NOMO-1 treated with dmso at 0.1 percent for 144 hours (cell line): ENCODE data around the gene SLC35B3.
"Not testable (repeated sequence)": the region's sequence is repeated elsewhere in the genome, so short reads cannot be mapped to it uniquely, and the experiment has no call there.

Source experiments
- DNase-seq: peaks from one replicate; lab custom pipeline; 2025; ENCODE audit not compliant: unreplicated experiment; lab: John Stamatoyannopoulos, UW

SLC35B3 gene

DNA sequence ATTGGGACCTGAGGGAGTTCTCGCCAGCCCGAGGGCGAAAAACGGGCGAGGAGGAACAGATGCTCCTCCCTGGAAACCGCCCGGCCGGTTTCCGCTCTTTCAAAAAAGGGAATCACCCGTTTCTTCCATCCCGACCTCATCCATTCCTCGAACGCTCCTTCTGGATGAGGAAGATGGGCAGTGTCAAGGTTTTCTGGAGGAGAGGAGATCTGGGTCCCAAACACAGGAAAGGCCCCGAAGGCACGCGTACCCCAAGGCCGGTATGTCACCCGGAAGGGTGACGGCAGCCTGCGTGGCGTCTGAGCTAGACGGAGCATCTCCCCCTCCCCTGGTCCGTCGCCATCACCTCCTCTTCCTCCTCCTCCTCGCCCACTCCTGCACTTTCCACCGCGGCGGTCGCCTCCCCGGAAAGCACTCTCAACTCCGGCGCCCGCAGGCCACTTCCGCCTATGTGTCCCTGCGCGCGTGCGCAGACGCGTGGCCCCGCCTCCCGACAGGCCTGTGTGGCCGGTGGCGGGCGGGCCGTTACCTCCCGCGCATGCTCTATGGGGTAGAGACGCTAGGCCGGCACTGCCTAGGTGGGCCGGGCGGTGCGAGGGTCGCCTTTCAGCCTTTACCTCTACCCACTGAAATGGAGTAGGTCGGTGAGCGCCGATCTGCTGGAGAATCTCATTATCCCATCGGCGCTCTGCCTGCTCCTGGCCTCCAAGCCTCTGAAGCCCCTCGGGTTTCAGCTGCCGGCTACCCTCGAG is at the start of gene SLC35B3:
Gene SLC35B3 (minus strand): TSS at position 453 of the 752 bp plus-strand sequence.
- DNase-seq: peak; percentile 65

DNA sequence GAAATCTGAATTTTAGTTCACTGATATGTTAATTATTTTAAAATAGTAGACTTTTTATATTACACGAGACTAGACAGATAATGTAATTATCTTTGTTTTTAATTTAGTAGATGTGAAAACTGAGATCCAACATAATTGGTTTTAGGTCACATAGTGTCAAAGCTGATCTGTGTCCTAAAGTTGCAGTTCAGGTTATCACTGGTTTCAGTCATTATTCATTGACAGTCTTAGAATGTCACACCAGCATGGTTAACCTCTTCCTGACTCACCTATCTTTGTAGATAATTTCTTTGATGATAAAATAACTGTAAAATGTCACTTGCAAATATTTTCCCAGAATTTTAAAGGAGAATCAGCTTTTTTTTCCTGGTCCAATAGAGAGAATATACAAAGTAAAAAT is 48.3 kb upstream of the SLC35B3 start:
- no peak for DNase-seq

DNA sequence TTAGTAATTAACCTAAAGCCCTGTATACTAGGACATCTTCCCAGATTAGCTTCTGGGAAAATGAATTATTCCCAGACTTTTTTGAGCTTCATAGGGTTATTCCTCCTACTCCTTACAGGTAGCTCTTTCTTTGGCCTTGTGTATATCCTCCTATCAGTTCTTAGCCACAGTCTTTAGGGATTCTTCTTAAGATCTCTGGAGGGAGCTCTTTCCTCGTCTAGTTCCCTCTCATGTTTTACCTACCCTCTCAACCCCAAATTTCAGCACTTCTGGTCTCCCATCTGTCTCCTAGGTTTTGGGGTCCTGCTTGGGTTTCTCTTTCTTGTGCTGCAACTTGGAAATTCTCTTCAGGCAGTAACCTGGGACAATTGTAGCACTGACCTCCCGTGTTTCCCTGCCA is 46.4 kb upstream of the SLC35B3 start:
- no peak for DNase-seq

- DNase-seq: no peak
These were observed 43.1 kb upstream of the SLC35B3 start for GRCh38 chr6:8478418-8478817.

- DNase-seq: no peak
These were observed 41.3 kb upstream of the SLC35B3 start for GRCh38 chr6:8476656-8477055.

- DNase-seq: no peak
These were observed 33.4 kb upstream of the SLC35B3 start for GRCh38 chr6:8468552-8469356.

DNA sequence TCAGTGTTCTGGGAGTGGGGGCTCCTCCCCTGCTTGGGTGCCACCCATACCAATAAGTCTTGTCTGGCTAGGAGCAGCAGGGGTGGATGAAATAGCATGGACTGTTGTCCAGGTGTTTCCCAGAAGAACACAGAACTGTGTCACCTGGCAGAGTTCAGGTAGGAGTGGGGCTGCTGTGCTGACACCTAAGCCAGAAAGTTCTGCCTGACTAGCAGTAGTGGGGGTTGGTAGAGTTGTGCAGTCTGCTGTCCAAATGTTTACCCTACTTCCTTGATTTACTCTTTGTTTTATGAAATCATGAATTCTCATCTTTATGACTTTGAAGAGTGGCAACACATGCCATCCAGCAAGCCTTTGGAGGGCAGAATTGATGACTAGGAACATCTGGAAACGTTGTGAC is 27.3 kb upstream of the SLC35B3 start:
- DNase-seq: no peak

DNA sequence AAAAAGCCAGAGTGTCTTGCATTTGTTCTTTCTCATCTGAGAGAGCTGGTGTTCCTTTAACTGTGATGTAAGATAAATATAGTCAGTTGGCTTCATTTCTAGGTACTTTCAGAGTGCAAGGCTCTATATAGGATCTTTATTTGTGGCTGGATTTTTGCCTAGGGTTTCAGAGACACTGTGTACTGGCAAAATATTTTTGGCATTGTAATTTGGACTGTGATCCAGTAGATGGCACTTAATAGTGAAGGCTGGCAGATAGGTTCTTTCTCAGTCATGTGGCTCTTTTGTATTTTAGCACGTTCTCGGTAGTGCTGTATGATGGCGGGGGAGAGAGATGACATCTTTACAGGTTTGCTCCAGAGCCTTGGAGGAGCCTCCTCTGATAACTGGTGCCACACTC is 26.8 kb upstream of the SLC35B3 start:
- no peak for DNase-seq

DNA sequence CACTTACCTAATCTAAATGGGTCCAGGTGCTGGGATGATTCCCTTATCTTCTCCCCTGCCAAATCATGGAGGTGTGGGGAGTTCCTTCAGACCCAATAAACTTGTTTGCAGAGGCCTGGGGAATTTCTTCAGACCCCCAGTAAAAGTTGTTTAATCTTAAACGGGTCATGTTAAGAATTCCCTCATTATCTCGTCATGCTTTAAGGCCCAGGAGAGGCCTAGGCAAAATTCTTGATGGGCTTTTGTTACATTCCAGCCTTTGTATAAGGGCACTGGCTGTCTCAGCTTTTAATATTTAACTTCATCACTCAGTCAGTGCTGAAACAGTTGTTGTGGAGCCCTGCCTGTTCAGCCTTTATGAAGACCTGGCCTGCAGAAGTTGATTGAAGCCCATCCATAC is 11.0 kb upstream of the SLC35B3 start:
- DNase-seq: no peak

DNA sequence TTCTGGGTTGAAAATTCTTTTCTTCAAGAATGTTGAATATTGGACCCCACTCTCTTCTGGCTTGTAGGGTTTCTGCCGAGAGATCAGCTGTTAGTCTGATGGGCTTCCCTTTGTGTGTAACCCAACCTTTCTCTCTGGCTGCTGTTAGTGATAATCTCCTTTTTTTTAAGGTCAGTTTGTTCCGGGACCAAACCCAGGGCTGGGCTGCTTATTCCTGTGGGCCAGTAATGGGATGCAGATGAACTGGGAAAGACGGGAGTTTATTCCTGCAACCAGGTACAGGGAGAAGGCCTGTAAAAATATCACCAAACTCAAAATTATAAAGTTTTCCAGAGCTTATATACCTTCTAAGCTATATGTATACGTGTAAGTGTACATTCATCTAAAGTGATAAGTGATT is 10.6 kb upstream of the SLC35B3 start:
- not testable (repeated sequence) for DNase-seq

DNA sequence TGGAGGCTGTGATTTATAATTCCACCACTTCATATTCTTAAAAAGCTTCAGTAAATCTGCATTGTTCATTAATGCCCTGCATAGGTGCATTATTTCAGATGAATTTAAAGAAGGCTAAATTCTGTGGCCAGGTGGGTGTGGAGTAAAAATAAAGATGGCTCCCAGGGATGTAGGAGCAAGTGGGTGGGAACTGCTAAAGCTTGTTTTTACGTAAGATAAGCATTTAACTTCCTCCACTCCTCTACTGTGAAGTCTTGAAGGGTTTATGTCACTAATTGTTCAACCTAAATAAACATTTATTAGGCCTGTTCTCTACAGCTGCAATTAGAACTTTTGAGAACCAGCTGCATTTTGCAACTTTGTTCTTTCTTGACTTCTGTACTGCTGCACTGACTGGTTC is 6.8 kb upstream of the SLC35B3 start:
- DNase-seq: no peak

- no peak for DNase-seq
These were observed 6.1 kb upstream of the SLC35B3 start for GRCh38 chr6:8441452-8441851.

- DNase-seq: no peak
These were observed 4.4 kb upstream of the SLC35B3 start for GRCh38 chr6:8439601-8440268.

GRCh38 chr6:8437813-8438212 is 2.5 kb upstream of the SLC35B3 start:
- no peak for DNase-seq

- no peak for DNase-seq
These were observed 1.6 kb upstream of the SLC35B3 start for GRCh38 chr6:8436966-8437365.

- no peak for DNase-seq
These were observed 462 bp upstream of the SLC35B3 start for GRCh38 chr6:8435845-8436168.

- DNase-seq: no peak
These were observed 635 bp downstream of the SLC35B3 start for GRCh38 chr6:8434727-8435092.

DNA sequence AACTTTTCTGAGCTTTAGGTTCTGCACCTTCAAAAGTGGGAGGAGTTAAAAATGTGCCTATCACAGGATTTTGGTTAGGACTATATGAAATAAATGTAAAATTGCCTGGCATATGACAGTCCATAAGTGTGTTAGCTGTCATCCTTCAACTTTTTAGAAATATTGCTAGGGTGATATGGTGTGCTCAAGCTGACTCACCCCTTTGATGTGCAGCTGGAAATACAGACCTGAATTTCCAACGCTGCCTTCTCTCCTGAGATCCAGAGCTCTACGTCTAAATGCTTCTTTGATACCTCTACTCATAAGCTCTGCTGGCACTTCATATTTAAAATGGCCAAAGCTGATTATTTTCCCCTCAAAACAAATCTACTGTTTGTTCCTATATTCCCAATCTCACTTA is 2.7 kb downstream of the SLC35B3 start:
- DNase-seq: no peak

- no peak for DNase-seq
These were observed 5.5 kb downstream of the SLC35B3 start for GRCh38 chr6:8429821-8430220.

DNA sequence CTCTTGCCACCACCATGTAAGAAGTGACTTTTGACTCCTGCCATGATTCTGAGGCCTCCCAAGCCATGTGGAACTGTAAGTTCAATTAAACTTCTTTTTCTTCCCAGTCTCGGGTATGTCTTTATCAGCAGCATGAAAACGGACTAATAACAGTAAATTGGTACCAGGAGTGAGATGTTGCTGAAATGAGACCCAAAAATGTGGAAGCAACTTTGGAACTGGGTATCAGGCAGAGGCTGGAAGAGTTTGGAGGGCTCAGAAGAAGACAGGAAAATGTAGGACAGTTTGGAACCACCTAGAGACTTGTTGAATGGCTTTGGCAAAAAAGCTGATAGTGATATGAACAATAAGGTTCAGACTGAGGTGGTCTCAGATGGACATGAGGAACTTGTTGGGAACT is 8.8 kb downstream of the SLC35B3 start:
- DNase-seq: not testable (repeated sequence)

- DNase-seq: no peak
These were observed 15.2 kb downstream of the SLC35B3 start for GRCh38 chr6:8420031-8420588.

DNA sequence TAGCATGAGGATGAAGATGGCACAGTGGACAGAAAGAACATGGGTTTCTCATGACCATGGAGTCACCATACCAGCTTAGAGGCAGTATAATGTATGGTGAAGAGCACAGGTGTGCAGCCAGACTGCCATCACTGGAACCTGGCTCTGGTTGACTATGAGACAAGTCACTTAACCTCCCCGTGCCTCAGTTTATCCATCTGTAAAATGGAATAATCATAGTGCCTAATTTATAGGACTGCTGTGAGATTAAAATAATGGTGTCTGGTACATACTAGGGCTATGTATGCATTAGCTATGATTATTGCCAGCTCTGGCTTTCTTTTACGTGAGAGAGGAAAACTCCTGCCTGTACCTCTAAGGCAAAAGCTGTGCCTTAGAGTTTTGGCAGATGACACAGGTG is 19.4 kb downstream of the SLC35B3 start:
- no peak for DNase-seq
